Measurements from ENCODE around the gene KLHL7.

KLHL7 gene

GRCh38 chr7:23226844-23227450 lies 121.4 kb downstream of the KLHL7 start:
- peaks cover 8% of the 10 kb centered on the region for H3K36me3 Mint-ChIP-seq (ENCODE audit: low read depth)
- DNase-seq = no peak
- no peak overlapping the region for H3K4me3 Mint-ChIP-seq
- no peak overlapping the region for H3K27ac Mint-ChIP-seq
- H3K9me3 Mint-ChIP-seq = peaks cover 14% of the 10 kb centered on the region
- no peaks in the 10 kb centered on the region for H3K27me3 Mint-ChIP-seq (ENCODE audit: low read depth, poor library complexity)
- H3K4me1 Mint-ChIP-seq = peaks cover 21% of the 10 kb centered on the region
- TF ChIP-seq, protein P1, sequence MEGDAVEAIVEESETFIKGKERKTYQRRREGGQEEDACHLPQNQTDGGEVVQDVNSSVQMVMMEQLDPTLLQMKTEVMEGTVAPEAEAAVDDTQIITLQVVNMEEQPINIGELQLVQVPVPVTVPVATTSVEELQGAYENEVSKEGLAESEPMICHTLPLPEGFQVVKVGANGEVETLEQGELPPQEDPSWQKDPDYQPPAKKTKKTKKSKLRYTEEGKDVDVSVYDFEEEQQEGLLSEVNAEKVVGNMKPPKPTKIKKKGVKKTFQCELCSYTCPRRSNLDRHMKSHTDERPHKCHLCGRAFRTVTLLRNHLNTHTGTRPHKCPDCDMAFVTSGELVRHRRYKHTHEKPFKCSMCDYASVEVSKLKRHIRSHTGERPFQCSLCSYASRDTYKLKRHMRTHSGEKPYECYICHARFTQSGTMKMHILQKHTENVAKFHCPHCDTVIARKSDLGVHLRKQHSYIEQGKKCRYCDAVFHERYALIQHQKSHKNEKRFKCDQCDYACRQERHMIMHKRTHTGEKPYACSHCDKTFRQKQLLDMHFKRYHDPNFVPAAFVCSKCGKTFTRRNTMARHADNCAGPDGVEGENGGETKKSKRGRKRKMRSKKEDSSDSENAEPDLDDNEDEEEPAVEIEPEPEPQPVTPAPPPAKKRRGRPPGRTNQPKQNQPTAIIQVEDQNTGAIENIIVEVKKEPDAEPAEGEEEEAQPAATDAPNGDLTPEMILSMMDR (IDR thresholded peaks at IDR 0.05) = no peak
